ENCODE data around the gene NRXN3. TPM values are rescaled to one million over a fixed set of nuclear protein-coding genes. Genes with fewer than 3 reads are reported as not detected.

Gene NRXN3
- total RNA-seq, 2 donors from 2014 or later, result 1.2 to 7.8 TPM

DNA sequence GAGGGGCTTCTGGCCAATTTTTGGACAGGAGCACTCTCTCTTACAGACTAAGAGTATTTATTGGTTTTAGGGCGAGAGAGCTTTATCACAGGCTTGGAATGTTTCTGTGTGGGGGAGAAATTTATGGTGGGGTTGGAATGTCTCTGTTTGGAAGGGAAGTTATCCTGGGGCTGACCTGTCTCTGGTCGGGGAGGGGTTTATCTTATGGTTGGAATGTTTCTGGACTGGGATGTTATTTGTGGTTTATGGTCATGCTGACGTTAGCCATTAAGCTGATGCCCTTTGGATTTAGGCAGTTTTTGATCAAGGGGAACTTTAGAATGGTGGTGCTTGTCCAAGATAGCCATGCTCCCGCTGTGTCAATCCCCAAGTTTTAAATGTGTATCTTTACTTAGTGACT lies 1426.4 kb downstream of the NRXN3 start:
- no peak overlapping the region for H3K27ac ChIP-seq
- no peaks in the 10 kb centered on the region for H3K36me3 ChIP-seq
- no peak overlapping the region for H3K9ac ChIP-seq (ENCODE audit: low read depth in 2 of 2, low read length in 2 of 2)
- DNase-seq, result no peak
- H3K4me1 ChIP-seq, result no peaks in the 10 kb centered on the region
- H3K4me3 ChIP-seq, result no peak overlapping the region
- H3K9me3 ChIP-seq, result no peaks in the 10 kb centered on the region
- TF ChIP-seq CTCF (IDR thresholded peaks at IDR 0.05), result no peak
- no peaks in the 10 kb centered on the region for H3K27me3 ChIP-seq
- intact Hi-C loops (cut with DNase I), result no loop called here

DNA sequence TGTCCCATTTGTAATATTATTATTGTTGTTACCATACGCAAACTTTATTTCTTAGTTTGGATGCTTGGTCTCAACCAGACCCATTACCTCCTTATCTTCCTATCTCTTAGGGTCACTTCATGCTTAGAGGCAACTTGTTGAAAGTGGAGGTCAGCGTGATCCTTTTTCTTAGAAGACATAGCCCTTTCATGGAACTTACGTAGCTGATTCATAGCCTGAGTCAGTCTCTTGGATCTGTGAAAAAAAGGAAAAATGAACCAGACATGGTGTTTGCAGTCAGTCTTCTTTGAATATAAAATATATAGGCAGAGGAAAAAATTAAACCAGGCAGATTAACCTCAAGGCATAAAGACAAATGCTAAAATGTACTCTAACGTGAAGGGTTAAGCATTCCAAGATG lies 1427.4 kb downstream of the NRXN3 start:
- Histone ChIP-seq H3K4me1 (no peaks in the 10 kb centered on the region), H3K36me3 (no peaks in the 10 kb centered on the region), H3K4me3 (no peak overlapping the region), H3K9ac (ENCODE audit: low read depth in 2 of 2, low read length in 2 of 2) (no peak overlapping the region), H3K9me3 (no peaks in the 10 kb centered on the region), H3K27me3 (no peaks in the 10 kb centered on the region), H3K27ac (no peak overlapping the region)
- intact Hi-C loops (cut with DNase I), result no loop called here
- no peak for TF ChIP-seq CTCF (IDR thresholded peaks at IDR 0.05)
- DNase-seq, result no peak

DNA sequence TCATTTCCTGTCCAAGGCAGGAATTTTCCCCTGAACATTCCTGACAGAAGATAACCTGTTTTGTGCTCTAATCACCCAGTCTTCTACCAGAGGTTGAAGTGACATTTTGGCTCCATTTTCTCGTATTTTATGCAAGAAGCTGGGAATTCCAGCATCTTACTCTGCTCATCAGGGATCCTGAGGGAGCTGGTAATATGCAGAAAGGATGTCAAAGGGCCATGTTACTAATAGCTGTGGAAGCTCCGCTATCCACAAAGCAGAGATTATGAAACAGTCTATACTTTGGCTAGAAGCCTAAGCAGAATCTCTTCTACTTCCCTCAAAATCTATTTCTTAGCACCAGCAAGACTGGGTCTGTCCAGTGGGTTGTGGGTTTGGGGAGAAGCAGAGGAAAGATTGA lies 1428.2 kb downstream of the NRXN3 start:
- Histone ChIP-seq H3K9me3 (no peaks in the 10 kb centered on the region), H3K4me1 (no peaks in the 10 kb centered on the region), H3K4me3 (no peak overlapping the region), H3K27ac (no peak overlapping the region), H3K9ac (ENCODE audit: low read depth in 2 of 2, low read length in 2 of 2) (no peak overlapping the region), H3K36me3 (no peaks in the 10 kb centered on the region), H3K27me3 (no peaks in the 10 kb centered on the region)
- TF ChIP-seq CTCF (IDR thresholded peaks at IDR 0.05), result no peak
- no peak for DNase-seq
- intact Hi-C loops (cut with DNase I), result no loop called here

DNA sequence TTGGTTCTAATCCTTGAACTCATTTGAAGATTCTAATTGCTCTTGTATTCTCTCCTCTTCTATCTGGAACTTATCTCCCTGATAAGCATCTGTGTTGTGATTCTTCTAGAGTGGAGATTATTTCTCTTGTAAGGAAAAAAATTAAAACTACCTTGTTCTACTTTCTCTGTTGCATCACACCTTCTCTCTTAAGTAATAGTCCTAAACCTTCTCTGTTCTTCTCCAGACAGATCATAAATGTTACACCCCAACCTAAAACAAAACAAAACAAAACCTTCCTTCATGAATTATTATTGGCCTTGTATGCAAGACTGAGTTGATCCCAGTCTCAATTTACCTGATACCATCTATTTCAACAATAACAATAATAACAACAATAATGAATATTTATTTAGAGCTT lies 1429.1 kb downstream of the NRXN3 start:
- H3K36me3 ChIP-seq, result no peaks in the 10 kb centered on the region
- no peak for DNase-seq
- TF ChIP-seq CTCF (IDR thresholded peaks at IDR 0.05), result no peak
- no peak overlapping the region for H3K27ac ChIP-seq
- intact Hi-C loops (cut with DNase I), result no loop called here
- no peaks in the 10 kb centered on the region for H3K4me1 ChIP-seq
- no peaks in the 10 kb centered on the region for H3K9me3 ChIP-seq
- no peak overlapping the region for H3K9ac ChIP-seq (ENCODE audit: low read depth in 2 of 2, low read length in 2 of 2)
- H3K4me3 ChIP-seq, result no peak overlapping the region
- H3K27me3 ChIP-seq, result no peaks in the 10 kb centered on the region

DNA sequence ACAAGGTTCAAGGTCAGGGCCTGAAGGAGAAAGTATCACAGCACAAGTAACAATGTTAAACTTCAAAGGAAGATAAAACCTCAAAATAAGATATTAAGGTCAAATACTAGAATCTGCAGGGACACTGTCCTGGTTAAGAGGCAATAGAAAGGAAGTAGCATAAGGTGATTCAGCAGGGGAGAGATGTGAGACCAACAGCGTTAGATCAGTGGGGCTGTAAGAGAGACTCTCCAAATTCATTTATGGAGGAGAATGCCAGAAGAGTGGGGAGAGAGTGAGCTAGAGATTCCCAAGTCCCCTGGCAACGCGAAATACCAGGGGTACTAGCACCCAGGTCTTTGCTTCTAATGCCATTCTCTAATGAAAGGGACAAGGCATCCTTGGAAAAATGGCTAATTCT lies 1430.2 kb downstream of the NRXN3 start:
- Histone ChIP-seq H3K9me3 (no peaks in the 10 kb centered on the region), H3K4me1 (no peaks in the 10 kb centered on the region), H3K27ac (no peak overlapping the region), H3K9ac (ENCODE audit: low read depth in 2 of 2, low read length in 2 of 2) (no peak overlapping the region), H3K36me3 (no peaks in the 10 kb centered on the region), H3K4me3 (no peak overlapping the region), H3K27me3 (no peaks in the 10 kb centered on the region)
- DNase-seq, result no peak
- TF ChIP-seq CTCF (IDR thresholded peaks at IDR 0.05), result no peak
- intact Hi-C loops (cut with DNase I), result no loop called here

DNA sequence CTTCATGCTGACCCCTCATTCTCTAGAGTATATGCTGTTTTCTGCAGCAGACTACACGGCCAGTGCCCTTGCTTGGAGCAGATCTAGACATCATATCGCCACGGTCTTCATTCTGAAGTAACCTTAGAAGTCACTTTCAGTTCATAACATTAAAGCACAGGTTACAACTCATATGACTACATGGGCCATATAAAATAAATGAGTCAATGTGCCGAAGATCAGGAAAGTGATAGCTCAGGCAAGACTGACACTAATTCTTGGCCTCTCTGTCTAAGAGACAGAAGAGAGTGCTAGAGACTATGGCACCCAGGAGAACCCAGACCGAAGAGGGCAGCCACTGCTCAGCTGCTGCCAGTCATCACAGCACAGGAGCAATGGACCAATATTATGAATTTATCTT lies 1431.4 kb downstream of the NRXN3 start:
- no peak for TF ChIP-seq CTCF (IDR thresholded peaks at IDR 0.05)
- no peaks in the 10 kb centered on the region for H3K4me1 ChIP-seq
- H3K9ac ChIP-seq (ENCODE audit: low read depth in 2 of 2, low read length in 2 of 2), result no peak overlapping the region
- intact Hi-C loops (cut with DNase I), result no loop called here
- no peaks in the 10 kb centered on the region for H3K36me3 ChIP-seq
- H3K27me3 ChIP-seq, result no peaks in the 10 kb centered on the region
- H3K4me3 ChIP-seq, result no peak overlapping the region
- DNase-seq, result no peak
- no peak overlapping the region for H3K27ac ChIP-seq
- no peaks in the 10 kb centered on the region for H3K9me3 ChIP-seq

All from colonic mucosa (tissue), 4 donors.